GM23338 (cell line): Measurements from ENCODE around the gene HMGCLL1. TPM values are rescaled to one million over a fixed set of nuclear protein-coding genes. Genes with fewer than 3 reads are reported as not detected.

Experiments
- ATAC-seq: fragments of 200-7000 bp; cut with Tn5 transposase; 3 replicates; pipeline ENCODE4 v1.9.1; 2020
- DNase-seq: peaks from one replicate; pipeline ENCODE4 v3.0.0-alpha.2; 2015; ENCODE audit warnings: low spot score
- H2AFZ ChIP-seq: fragments of 200-600 bp; sonication (generic); 2 replicates; pipeline ENCODE4 v1.8.0; 2016; ENCODE audit warnings: antibody characterized with exemption, mild to moderate bottlenecking, moderate library complexity
- H3F3A ChIP-seq: fragments of 200-600 bp; sonication (generic); replicated peaks from 2 replicates; pipeline ENCODE4 v1.8.0; 2017; ENCODE audit warnings: antibody characterized with exemption, mixed run types, low read depth
- H3K27ac ChIP-seq: fragments of 200-600 bp; sonication (generic); 2 replicates; pipeline ENCODE4 v1.6.1; 2016; ENCODE audit warnings: low read depth
- H3K27me3 ChIP-seq: fragments of 200-600 bp; sonication (generic); 2 replicates; pipeline ENCODE4 v1.8.0; 2016; ENCODE audit warnings: mild to moderate bottlenecking, mixed run types, moderate library complexity; ENCODE audit not compliant: insufficient read depth
- H3K36me3 ChIP-seq: fragments of 200-600 bp; sonication (generic); 2 replicates; pipeline ENCODE4 v1.8.0; 2016; ENCODE audit warnings: mild to moderate bottlenecking; ENCODE audit not compliant: insufficient read depth
- H3K4me1 ChIP-seq: fragments of 200-600 bp; sonication (generic); 2 replicates; pipeline ENCODE4 v1.8.0; 2016; ENCODE audit warnings: mild to moderate bottlenecking, moderate library complexity; ENCODE audit not compliant: insufficient read depth
- H3K4me2 ChIP-seq: fragments of 200-600 bp; sonication (generic); 2 replicates; pipeline ENCODE4 v1.7.1; 2017; ENCODE audit warnings: mixed run types
- H3K4me3 ChIP-seq: fragments of 200-600 bp; sonication (generic); 2 replicates; pipeline ENCODE4 v1.6.1; 2016; ENCODE audit warnings: mixed run types
- H3K79me2 ChIP-seq: fragments of 200-600 bp; sonication (generic); replicated peaks from 2 replicates; pipeline ENCODE4 v1.8.0; 2017; ENCODE audit warnings: mild to moderate bottlenecking; ENCODE audit not compliant: insufficient read depth
- H3K9me2 ChIP-seq: fragments of 200-600 bp; sonication (generic); 2 replicates; pipeline ENCODE4 v1.8.0; 2017; ENCODE audit not compliant: insufficient read depth
- H4K20me1 ChIP-seq: fragments of 200-600 bp; sonication (generic); replicated peaks from 2 replicates; pipeline ENCODE4 v1.8.0; 2017; ENCODE audit warnings: mild to moderate bottlenecking; ENCODE audit not compliant: insufficient read depth
- H3K27ac Mint-ChIP-seq: 2 replicates; pipeline ENCODE4 v1.8.0; 2020; ENCODE audit warnings: inconsistent platforms, mild to moderate bottlenecking, moderate library complexity, mixed read lengths
- H3K27me3 Mint-ChIP-seq: 3 replicates; pipeline ENCODE4 v1.8.0; 2022; ENCODE audit warnings: low read depth, mild to moderate bottlenecking, moderate library complexity, mixed read lengths, inconsistent platforms; ENCODE audit not compliant: insufficient read depth, poor library complexity
- H3K36me3 Mint-ChIP-seq: 3 replicates; pipeline ENCODE4 v1.8.0; 2021; ENCODE audit warnings: low read depth, mild to moderate bottlenecking, inconsistent platforms, moderate library complexity, mixed read lengths
- H3K4me1 Mint-ChIP-seq: 3 replicates; pipeline ENCODE4 v1.8.0; 2020; ENCODE audit warnings: mild to moderate bottlenecking, inconsistent platforms, mixed read lengths
- H3K4me3 Mint-ChIP-seq: 3 replicates; pipeline ENCODE4 v1.8.0; 2021; ENCODE audit warnings: moderate library complexity, mild to moderate bottlenecking, inconsistent platforms, mixed read lengths
- H3K9me3 Mint-ChIP-seq: 3 replicates; pipeline ENCODE4 v1.8.0; 2020; ENCODE audit warnings: moderate library complexity, mild to moderate bottlenecking, inconsistent platforms, mixed read lengths
- CTCF ChIP-seq, 2 experiments: fragments of 200-600 bp in 1 of 2; sonication (generic) in 1 of 2; conservative IDR thresholded peaks; 2 replicates each; pipeline versions ENCODE4 v1.5.1 to v1.6.1; 2016 to 2017; ENCODE audit warnings: antibody characterized with exemption in 2 of 2, low read depth in 2 of 2, mild to moderate bottlenecking in 2 of 2, moderate library complexity in 1 of 2
- JUNB ChIP-seq: IDR thresholded peaks from one replicate; pipeline ENCODE4 v1.6.1; 2016; ENCODE audit warnings: antibody characterized with exemption; ENCODE audit not compliant: unreplicated experiment
- NANOG ChIP-seq: IDR thresholded peaks from 2 replicates; pipeline ENCODE4 v1.6.1; 2016; ENCODE audit warnings: antibody characterized with exemption, borderline replicate concordance
- POLR2AphosphoS5 ChIP-seq: IDR thresholded peaks from 2 replicates; pipeline ENCODE4 v1.6.1; 2016; ENCODE audit warnings: antibody characterized with exemption, low read depth
- ZNF114 ChIP-seq: fragments of 250-450 bp; sonication (Bioruptor Pico); IDR thresholded peaks from 2 replicates; pipeline ENCODE4 v1.5.0; 2020; ENCODE audit warnings: mild to moderate bottlenecking, moderate library complexity
- ZNF462 ChIP-seq: fragments of 250-450 bp; sonication (Bioruptor Pico); IDR thresholded peaks from 2 replicates; pipeline ENCODE4 v1.5.0; 2020; ENCODE audit warnings: mild to moderate bottlenecking, moderate library complexity
- polyA plus RNA-seq: library from polyadenylated mRNA; unstranded; fragments of >200 nt; fragmentation: Nextera tagmentation; extraction: Ambion mirVana; gene quantifications from 2 replicates; pipeline ENCODE4 v1.2.1, GENCODE V29; 2016
- total RNA-seq: library from RNA; depleted of rRNA; stranded (reverse); fragments of >200 nt; shearing (Covaris generic); gene quantifications from 2 replicates; pipeline ENCODE4 v1.2.3, GENCODE V29; 2014

HMGCLL1 gene
- total and polyA plus RNA-seq, 2 experiments from 2014 or later = 0.24 TPM; not detected in 1

- Histone ChIP-seq H3K4me1 (no peaks in the 10 kb centered on the region), H3K27me3 (no peaks in the 10 kb centered on the region), H2AFZ (0 out of 2 replicates have a peak overlapping the region, but pooled peaks have one; percentile 23), H3F3A (no peaks in the 10 kb centered on the region), H3K9me2 (no peaks in the 10 kb centered on the region), H3K27ac (no peak overlapping the region), H3K36me3 (no peaks in the 10 kb centered on the region), H3K4me3 (no peak overlapping the region), H3K79me2 (no peaks in the 10 kb centered on the region), H4K20me1 (no peaks in the 10 kb centered on the region), H3K4me2 (no peak overlapping the region)
- DNase-seq (no peak), ATAC-seq (no peak)
- TF ChIP-seq ZNF462 (CRISPR knock-in tag) (no peak), JUNB (no peak), POLR2AphosphoS5 (no peak), CTCF (conservative IDR thresholded peaks at IDR 0.05; ENCODE audit: low read depth in 2 of 2) (no peak), ZNF114 (CRISPR knock-in tag) (no peak), NANOG (no peak)
- H3K27me3 Mint-ChIP-seq = no peaks in the 10 kb centered on the region
- no peaks in the 10 kb centered on the region; the same call in 2 of the 3 replicates for H3K4me1 Mint-ChIP-seq
- no peaks in the 10 kb centered on the region for H3K36me3 Mint-ChIP-seq
- no peak overlapping the region for H3K27ac Mint-ChIP-seq
- no peak overlapping the region for H3K4me3 Mint-ChIP-seq
- no peaks in the 10 kb centered on the region for H3K9me3 Mint-ChIP-seq
Measured at GRCh38 chr6:55557146-55557545, 21.8 kb downstream of the HMGCLL1 start.
